ENCODE measurements around the gene SGO2. TPM values are rescaled to one million over a fixed set of nuclear protein-coding genes. Genes with fewer than 3 reads are reported as not detected.
"Not testable (repeated sequence)": the region's sequence is repeated elsewhere in the genome, so short reads cannot be mapped to it uniquely, and the experiment has no call there.

Gene SGO2
- total RNA-seq, 2 donors from 2014 or later: 50.2 to 58.2 TPM

DNA sequence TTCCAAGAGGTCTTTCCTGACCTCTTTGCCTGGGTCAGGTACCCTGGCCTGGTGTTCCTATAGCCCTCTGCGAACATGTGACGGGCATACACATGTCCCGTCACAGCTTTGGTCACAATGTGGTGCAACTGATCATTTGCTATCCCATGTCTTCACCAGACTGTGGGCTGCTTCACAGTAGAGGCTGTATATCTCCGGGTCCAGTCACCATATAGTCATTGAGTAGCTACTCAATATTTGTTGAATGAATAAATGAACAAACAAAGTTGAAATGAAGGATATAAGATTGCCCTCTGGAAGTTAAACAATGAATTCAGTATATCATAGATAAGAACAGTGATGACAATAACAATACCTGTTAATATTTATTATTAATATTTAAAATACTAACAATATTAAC, 76.6 kb downstream of the SGO2 start:
- DNase-seq (ENCODE audit: low spot score in 2 of 2) (no peak), ATAC-seq (no peak)
- H3K27ac Mint-ChIP-seq: no peak overlapping the region
- peaks cover under 1 to 9% of the 10 kb centered on the region in 2 donors for H3K9me3 Mint-ChIP-seq
- peaks cover 0 to 5% of the 10 kb centered on the region in 2 donors for H3K36me3 Mint-ChIP-seq

DNA sequence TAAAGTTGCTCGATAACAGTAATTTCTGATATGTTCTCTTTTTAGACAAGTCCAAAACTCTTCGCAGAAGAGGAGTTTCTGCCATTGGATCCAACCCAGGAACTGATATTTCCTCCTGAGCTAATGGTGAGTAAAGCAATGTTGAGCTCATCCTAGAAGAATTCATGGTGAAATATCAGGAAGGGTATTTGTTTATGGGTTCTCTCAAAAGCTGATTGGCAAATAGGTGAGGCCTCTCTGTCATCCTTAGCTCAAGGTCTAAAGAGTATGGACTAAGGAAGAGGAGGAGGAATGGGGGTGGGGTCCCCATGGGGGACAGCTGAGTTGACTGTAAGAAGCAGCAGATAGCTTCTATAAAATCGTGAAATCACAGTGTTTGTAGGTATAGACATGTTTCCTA, 78.0 kb downstream of the SGO2 start:
- DNase-seq (ENCODE audit: low spot score in 2 of 2) (no peak), ATAC-seq (no peak)
- H3K9me3 Mint-ChIP-seq: peaks cover 3 to 12% of the 10 kb centered on the region in 2 donors
- no peak overlapping the region for H3K27ac Mint-ChIP-seq
- peaks cover 0 to 5% of the 10 kb centered on the region in 2 donors for H3K36me3 Mint-ChIP-seq

DNA sequence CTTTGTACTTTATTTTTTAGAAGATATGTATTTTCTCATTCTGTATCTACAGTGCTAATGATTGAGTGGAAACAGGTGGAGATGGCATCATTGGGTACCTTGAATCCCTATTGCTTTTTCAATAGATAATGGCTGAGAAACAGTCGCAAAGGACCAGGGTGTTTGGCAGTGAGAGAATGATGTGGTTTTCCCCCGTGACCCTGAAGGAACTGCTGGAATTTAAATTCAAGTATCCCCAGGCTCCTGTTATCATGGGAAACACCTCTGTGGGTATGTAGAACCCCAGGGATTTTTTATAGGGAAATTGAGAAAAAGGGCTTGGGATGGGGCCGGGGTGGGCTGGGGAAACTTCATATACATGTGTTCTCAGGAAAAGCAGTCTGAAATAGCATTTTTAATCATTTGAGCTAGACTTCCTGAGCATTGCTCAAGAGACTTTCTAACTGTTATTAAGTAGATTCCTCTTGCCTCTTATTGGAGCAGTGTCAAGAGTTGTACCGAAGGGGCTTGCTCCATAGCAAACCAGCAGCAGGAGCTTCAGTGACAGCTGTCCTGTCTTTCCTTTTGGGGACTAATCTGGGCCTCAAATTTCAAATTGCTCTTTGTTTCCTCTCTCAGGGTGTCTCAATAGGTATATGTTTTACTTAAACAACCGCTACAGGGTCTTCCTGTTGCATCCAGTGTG, 78.7 kb downstream of the SGO2 start:
- H3K9me3 Mint-ChIP-seq: peaks cover 3 to 12% of the 10 kb centered on the region in 2 donors
- no peak for DNase-seq (ENCODE audit: low spot score in 2 of 2)
- H3K27ac Mint-ChIP-seq: no peak overlapping the region
- peaks cover 0 to 5% of the 10 kb centered on the region in 2 donors for H3K36me3 Mint-ChIP-seq
- ATAC-seq: no peak

DNA sequence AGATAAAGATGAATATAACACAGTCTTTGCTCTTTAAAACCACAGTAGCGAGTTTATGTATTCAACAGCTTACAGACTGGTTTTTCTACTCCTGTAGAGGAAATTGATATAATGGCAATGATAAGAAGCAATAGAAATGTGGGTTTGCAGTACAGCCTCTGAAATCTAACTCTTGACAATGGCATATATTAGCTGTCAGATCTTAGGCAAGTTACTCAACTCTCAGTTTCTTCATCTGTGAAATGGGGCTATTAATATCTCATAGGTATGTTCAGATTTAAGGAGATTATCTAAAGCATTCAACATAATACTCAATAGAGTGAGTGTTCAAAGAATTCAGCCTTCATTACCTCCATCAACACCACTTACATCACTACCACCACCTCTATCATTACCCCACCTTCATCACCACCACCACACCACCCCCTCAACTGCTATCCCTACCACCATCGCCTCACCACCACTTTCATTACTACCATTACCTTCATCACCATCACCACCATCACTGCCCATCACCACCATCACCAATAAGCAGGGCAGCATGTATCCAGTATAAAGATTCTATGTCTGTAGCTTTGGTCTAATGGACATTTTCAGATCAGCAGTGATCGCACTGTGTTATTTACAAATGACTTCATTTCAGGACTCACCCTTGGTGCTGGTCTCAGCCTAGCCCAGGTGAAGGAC, 82.5 kb downstream of the SGO2 start:
- peaks cover 0 to 5% of the 10 kb centered on the region in 2 donors for H3K36me3 Mint-ChIP-seq
- H3K9me3 Mint-ChIP-seq: peaks cover 3 to 12% of the 10 kb centered on the region in 2 donors
- ATAC-seq (no peak), DNase-seq (ENCODE audit: low spot score in 2 of 2) (no peak)
- no peak overlapping the region for H3K27ac Mint-ChIP-seq

DNA sequence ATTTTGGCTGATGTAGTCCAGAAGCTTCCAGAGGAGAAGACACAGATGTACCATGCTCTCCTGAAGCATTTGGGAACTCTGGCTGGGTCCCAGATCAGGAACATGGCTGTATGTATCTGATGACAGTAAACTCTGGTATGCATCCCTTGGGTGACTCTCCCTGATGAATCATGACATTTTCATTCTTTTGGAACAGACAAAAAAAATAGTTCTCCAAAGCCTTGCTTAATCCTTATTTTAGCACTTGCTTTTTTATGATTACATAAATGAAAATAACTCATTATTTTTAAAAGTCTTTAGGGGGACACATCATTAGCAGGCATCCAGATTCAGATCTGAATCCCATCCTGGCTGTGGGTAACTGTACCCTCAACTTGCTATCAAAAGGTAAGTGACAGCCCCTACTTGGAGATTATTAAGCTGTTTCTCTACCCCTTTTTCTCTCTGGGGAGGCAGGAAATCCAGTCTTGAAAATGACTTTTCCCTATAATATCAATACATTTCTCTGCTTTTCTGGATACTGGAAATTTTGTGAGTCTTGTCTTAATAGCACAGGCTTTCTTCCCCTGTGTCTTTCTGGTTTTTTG, 83.1 kb downstream of the SGO2 start:
- DNase-seq (ENCODE audit: low spot score in 2 of 2): no peak
- Mint-ChIP-seq H3K36me3 (peaks cover 0 to 5% of the 10 kb centered on the region in 2 donors), H3K9me3 (peaks cover 3 to 12% of the 10 kb centered on the region in 2 donors), H3K27ac (no peak overlapping the region)
- no peak for ATAC-seq

DNA sequence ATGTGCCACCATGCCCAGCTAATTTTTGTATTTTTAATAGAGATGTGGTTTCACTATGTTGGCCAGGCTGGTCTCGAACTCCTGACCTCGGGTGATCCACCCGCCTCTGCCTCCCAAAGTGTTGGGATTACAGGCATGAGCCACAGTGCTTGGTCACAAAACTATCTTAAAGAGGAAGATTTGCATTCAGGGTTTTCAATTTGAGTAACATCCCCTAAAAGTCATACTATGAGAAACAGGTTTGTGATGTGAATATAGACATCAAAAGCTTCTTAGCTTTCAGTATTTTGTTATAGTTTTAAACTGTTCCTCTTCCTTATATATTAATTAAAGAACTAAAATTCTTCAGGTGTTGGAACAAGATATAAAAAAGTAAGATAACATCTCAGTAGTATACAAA, 84.2 kb downstream of the SGO2 start:
- Mint-ChIP-seq H3K27ac (peak overlapping the region in 1 of 2 donors; percentile 73), H3K9me3 (peaks cover 3 to 12% of the 10 kb centered on the region in 2 donors)
- H3K36me3 Mint-ChIP-seq: not testable (repeated sequence)
- DNase-seq (ENCODE audit: low spot score in 2 of 2): peak in 1 of 2 donors; percentile 15
- peak; percentile 36 to 85 for ATAC-seq

DNA sequence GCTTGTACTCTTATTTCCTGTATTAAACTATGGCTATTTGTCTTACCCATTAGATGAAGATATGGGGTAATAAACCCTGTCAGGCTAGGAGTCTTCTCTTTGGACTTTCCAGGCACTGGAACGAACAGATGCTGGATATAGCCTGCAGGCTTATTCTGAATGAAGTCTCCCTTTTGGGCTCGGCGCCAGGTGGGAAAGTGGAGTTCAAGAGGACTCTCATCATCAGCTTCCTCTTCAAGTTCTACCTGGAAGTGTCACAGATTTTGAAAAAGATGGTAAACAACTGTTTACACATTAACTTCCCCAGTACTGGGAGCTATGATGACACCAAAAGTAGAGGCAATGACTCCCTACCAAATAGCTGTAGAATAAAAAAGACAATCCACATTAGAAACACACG, 87.7 kb downstream of the SGO2 start:
- H3K27ac Mint-ChIP-seq: no peak overlapping the region
- ATAC-seq: no peak

DNA sequence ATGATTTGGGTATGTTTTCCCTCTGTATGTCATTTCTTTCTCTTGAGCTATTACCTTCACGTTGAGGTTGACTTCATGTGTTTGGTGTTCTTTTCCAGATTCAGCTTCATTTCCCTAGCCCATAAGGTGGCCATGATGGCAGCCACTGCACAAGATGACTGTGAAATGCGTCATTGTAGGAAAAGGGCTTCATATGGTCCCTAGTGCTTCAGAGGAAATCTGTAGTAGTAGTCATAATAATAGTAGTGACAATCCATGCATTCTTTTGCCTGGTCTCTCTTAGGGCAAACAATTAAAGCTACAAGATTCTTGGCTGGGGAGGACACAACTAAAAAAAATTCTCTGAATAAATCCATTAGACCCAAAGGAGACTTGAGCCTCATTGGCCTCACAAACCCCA, 88.2 kb downstream of the SGO2 start:
- peak; percentile 36 to 82 for ATAC-seq
- Mint-ChIP-seq H3K36me3 (no peaks in the 10 kb centered on the region), H3K9me3 (no peaks in the 10 kb centered on the region), H3K27ac (no peak overlapping the region)
- no peak for DNase-seq (ENCODE audit: low spot score in 2 of 2)

More for the DNA sequence above, 87.7 kb downstream of the SGO2 start:
- DNase-seq (ENCODE audit: low spot score in 2 of 2): no peak
- H3K36me3 Mint-ChIP-seq: no peaks in the 10 kb centered on the region
- H3K9me3 Mint-ChIP-seq: no peaks in the 10 kb centered on the region

DNA sequence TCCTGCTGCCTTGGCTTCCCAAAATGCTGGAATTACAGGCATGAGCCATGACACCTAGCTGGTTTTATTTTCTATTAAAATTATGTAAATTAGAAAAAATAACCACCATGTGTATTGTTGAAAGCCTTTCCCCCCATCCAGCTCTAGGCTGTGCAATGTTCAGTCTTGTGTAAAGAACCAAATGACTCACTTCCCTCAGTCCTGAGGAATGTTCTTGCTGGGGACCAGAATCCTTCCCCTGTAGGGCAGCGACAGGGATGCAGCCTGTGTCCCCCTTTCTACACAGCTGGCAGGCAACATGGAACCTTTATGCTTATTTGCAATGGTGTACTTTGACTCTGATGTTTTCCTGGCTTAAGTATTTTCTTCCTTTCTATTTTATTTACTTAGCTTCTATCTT, 89.2 kb downstream of the SGO2 start:
- no peak for ATAC-seq
- no peaks in the 10 kb centered on the region for H3K9me3 Mint-ChIP-seq
- DNase-seq (ENCODE audit: low spot score in 2 of 2): no peak
- no peaks in the 10 kb centered on the region for H3K36me3 Mint-ChIP-seq
- H3K27ac Mint-ChIP-seq: no peak overlapping the region

DNA sequence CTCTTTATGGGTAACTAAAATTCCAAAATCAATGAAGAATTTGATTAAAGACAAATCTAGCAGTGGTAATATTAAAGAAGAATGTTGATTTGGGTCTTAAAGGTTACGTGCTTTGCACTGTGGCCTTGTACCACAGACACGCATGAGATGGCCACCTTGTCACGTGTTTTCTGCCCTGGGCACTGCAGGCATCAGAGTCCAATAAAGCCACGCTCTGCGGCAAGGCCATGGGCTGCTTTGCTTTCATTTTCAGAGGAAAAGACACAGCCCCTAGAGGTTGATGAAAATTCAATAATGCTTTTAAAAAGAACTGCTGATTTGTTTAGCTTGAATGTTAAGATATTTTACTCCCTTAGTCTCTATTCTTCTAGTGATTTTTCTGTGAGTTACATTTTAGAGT, 90.2 kb downstream of the SGO2 start:
- ATAC-seq: no peak
- Mint-ChIP-seq H3K27ac (no peak overlapping the region), H3K36me3 (no peaks in the 10 kb centered on the region), H3K9me3 (no peaks in the 10 kb centered on the region)
- DNase-seq (ENCODE audit: low spot score in 2 of 2): no peak

DNA sequence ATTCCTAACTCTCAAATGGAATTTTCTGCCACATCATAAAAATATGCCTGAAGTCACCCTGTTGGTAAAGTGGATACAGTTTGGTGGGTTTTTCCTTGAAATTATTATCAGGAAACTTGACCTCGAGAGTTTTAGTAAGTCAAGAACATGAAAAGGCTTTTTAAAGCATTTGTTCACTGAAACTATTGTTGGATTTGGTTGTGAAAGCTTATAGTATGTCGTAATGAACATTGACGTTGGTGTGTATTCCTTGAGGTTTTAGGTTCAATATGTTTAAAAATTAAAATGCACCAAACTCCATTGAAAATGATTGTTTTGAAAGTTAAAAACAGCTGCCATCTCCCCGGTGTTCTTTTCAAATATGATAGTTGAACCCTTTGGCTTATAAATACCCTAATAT, 90.6 kb downstream of the SGO2 start:
- Mint-ChIP-seq H3K27ac (no peak overlapping the region), H3K9me3 (no peaks in the 10 kb centered on the region), H3K36me3 (no peaks in the 10 kb centered on the region)
- ATAC-seq (no peak), DNase-seq (ENCODE audit: low spot score in 2 of 2) (no peak)

DNA sequence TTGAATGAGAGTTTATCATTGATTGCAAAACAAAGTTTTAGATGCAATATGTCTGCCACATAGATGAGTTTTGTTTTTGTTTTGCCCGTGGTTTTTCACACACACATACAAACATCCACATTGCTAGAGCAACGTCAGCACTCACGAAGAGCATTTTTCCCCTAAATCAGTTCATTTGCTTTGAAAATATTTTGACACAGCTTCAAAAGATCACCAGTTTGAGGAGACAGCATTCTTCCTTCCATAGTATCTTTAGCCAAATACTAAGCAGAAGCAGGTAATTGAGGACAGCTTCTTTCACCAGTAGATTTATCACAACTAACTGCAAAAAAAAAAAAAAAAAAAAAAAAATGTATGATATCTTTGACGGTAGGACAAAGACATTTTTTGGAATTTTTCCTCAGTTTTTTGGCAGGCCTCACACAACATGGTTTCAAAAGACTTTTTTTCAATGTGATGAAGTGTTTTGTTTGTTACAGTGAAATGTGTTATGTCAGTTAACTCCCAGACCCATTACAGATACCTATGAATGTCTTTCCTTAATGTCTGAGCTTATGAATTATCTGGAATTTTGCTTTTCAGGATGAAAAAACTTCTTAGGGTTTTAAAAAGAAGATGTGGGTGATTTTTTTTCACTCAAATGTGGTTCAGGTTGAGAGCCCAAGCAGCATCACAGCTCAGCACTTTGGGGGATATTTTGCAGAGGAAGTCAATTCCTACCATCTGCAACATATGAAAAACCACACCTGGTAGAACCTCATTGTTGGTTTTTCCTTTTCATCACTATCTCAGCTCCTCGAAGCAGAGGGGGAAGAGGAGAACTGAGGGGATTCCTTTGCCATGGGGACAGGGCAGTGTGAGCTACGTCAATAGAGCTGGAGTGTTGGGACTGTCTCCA, 91.4 kb downstream of the SGO2 start:
- DNase-seq (ENCODE audit: low spot score in 2 of 2): no peak
- H3K9me3 Mint-ChIP-seq: no peaks in the 10 kb centered on the region
- no peak overlapping the region for H3K27ac Mint-ChIP-seq
- H3K36me3 Mint-ChIP-seq: no peaks in the 10 kb centered on the region
- no peak for ATAC-seq

DNA sequence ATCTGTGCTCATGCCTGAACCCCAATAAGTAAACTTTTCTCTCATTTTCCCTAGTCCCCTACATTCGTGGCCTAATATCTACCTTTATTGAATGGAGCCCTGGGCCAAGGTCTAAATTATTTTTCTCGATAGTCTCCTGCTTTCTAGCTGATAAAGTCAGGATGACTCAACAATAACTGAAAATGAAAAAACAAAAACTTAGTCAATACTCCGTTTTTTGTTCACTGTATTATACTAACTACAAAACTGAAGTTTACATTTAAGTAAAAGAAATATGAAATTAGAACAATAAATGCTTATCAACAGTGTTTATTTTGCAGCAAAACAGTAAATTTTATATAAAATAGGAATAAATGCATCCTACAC, 92.0 kb downstream of the SGO2 start:
- Mint-ChIP-seq H3K36me3 (no peaks in the 10 kb centered on the region), H3K9me3 (no peaks in the 10 kb centered on the region), H3K27ac (no peak overlapping the region)
- DNase-seq (ENCODE audit: low spot score in 2 of 2) (no peak), ATAC-seq (no peak)

DNA sequence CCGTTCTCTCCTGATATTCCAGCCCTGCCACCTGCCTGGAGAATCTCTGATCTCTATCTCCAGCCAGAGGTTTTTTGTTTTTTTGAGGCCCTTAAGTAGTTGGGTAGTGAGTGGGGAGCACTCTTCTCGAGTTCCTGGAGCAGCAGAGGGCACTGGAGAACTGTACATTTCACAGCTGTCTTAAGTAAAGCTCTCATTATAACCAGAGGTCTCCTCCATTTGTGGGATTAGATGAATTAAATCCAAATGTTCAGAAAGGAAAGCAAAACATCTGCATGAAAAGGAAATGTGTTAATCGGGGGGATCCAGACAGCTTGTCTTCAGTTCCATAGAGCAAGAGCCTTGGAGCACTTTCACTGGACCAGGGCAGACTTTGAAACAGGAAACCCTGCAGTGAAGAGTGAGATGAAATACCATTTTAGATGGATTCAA, 92.6 kb downstream of the SGO2 start:
- no peaks in the 10 kb centered on the region for H3K36me3 Mint-ChIP-seq
- no peaks in the 10 kb centered on the region for H3K9me3 Mint-ChIP-seq
- DNase-seq (ENCODE audit: low spot score in 2 of 2): no peak
- ATAC-seq: peak in 1 of 2 donors; percentile 32
- no peak overlapping the region for H3K27ac Mint-ChIP-seq

DNA sequence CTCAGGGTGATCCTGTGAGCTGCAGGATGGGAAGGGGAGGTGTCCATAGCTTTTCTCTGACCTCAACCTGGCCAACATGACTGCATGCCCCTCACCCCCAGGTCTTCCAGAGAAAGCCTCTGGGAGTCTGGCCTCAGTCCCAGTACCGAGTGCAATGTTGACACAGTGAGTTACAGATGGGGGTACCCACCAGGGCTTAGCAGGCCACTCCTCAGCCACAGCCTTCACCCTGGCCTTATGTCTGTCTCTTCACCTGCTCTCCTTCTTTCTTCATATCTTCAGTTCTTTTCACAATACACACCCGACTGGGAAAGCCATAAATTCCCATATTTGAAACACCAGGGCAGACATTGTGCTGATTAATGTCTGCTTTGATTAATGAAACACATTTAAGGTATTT, 93.3 kb downstream of the SGO2 start:
- DNase-seq (ENCODE audit: low spot score in 2 of 2) (no peak), ATAC-seq (no peak)
- no peak overlapping the region for H3K27ac Mint-ChIP-seq
- H3K36me3 Mint-ChIP-seq: no peaks in the 10 kb centered on the region
- H3K9me3 Mint-ChIP-seq: no peaks in the 10 kb centered on the region

DNA sequence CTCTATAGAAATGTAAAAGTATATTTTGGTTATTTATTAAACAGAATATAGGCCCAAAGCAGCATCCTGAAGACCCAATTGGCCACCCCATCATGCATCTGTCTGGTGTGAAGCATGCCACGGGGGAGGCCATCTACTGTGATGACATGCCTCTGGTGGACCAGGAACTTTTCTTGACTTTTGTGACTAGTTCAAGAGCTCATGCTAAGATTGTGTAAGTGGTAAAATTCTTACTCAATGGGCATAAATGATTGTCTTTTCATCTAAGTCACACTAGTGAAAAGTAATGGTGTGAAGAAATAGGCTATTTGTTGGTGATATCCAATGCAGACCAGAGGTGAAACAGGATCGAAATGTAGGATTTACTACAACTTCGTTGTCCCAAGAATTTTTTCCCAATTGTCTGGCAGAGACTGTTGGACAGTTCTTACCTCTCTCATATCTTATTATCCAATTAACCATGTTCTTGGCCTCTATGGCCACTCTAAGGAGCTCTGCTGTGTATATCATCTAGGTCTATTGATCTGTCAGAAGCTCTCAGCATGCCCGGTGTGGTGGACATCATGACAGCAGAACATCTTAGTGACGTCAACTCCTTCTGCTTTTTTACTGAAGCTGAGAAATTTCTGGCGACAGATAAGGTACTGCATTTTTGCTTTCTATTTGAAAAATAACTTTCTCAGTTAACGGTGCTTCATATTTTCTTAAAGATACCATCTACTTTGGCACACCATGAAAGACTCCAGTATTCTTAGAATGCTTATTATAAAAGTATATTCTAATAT, 94.8 kb downstream of the SGO2 start:
- no peaks in the 10 kb centered on the region for H3K9me3 Mint-ChIP-seq
- no peak overlapping the region for H3K27ac Mint-ChIP-seq
- DNase-seq (ENCODE audit: low spot score in 2 of 2) (no peak), ATAC-seq (no peak)
- H3K36me3 Mint-ChIP-seq: no peaks in the 10 kb centered on the region

Measured in activated naive CD4-positive, alpha-beta T cell treated with anti-CD3 and anti-CD28 coated beads, Interleukin-2, amount 50 U/mL, for 72 hours (primary cell).